Neural progenitor cell (in vitro differentiated cells): ENCODE results near the gene DNAH10. TPM values are rescaled to one million over a fixed set of nuclear protein-coding genes. Genes with fewer than 3 reads are reported as not detected.

ENCODE experiments used
- DNase-seq: peaks from one replicate; pipeline ENCODE4 v3.0.0-alpha.2; 2016; ENCODE audit warnings: low spot score
- H2AFZ ChIP-seq: fragments of 200-600 bp; sonication (generic); replicated peaks from 2 replicates; pipeline ENCODE4 v1.6.1; 2016; ENCODE audit warnings: antibody characterized with exemption
- H3F3A ChIP-seq: fragments of 200-600 bp; sonication (generic); 2 replicates; pipeline ENCODE4 v1.6.1; 2016; ENCODE audit warnings: antibody characterized with exemption, low read depth
- H3K27ac ChIP-seq: fragments of 200-600 bp; sonication (generic); 2 replicates; pipeline ENCODE4 v1.5.1; 2016; ENCODE audit warnings: mild to moderate bottlenecking
- H3K27me3 ChIP-seq: fragments of 200-600 bp; sonication (generic); 2 replicates; pipeline ENCODE4 v1.6.1; 2016; ENCODE audit warnings: mild to moderate bottlenecking, moderate library complexity
- H3K36me3 ChIP-seq: fragments of 200-600 bp; sonication (generic); 2 replicates; pipeline ENCODE4 v1.5.1; 2016
- H3K4me1 ChIP-seq: fragments of 200-600 bp; sonication (generic); 2 replicates; pipeline ENCODE4 v1.6.1; 2016; ENCODE audit warnings: mixed run types
- H3K4me2 ChIP-seq: fragments of 200-600 bp; sonication (generic); 2 replicates; pipeline ENCODE4 v1.6.1; 2016
- H3K4me3 ChIP-seq: fragments of 200-600 bp; sonication (generic); 2 replicates; pipeline ENCODE4 v1.5.1; 2016
- H3K79me2 ChIP-seq: fragments of 200-600 bp; sonication (generic); 2 replicates; pipeline ENCODE4 v1.6.1; 2016; ENCODE audit warnings: low read depth
- H3K9ac ChIP-seq: fragments of 200-600 bp; sonication (generic); 2 replicates; pipeline ENCODE4 v1.6.1; 2016
- H3K9me3 ChIP-seq: fragments of 200-600 bp; sonication (generic); 2 replicates; pipeline ENCODE4 v1.5.1; 2016; ENCODE audit warnings: low read depth
- H4K20me1 ChIP-seq: fragments of 200-600 bp; sonication (generic); 2 replicates; pipeline ENCODE4 v1.6.1; 2016; ENCODE audit warnings: low read depth
- H3K27ac Mint-ChIP-seq: 3 replicates; pipeline ENCODE4 v1.8.0; 2021; ENCODE audit warnings: mixed read lengths
- H3K27me3 Mint-ChIP-seq: 2 replicates; pipeline ENCODE4 v1.8.0; 2022; ENCODE audit warnings: low read depth, mild to moderate bottlenecking, inconsistent platforms, moderate library complexity, mixed read lengths; ENCODE audit not compliant: insufficient read depth
- H3K36me3 Mint-ChIP-seq: 3 replicates; pipeline ENCODE4 v1.8.0; 2021; ENCODE audit warnings: mixed read lengths
- H3K4me1 Mint-ChIP-seq: 3 replicates; pipeline ENCODE4 v1.8.0; 2021; ENCODE audit warnings: mixed read lengths
- H3K4me3 Mint-ChIP-seq: 3 replicates; pipeline ENCODE4 v1.8.0; 2021; ENCODE audit warnings: mild to moderate bottlenecking, moderate library complexity, mixed read lengths
- H3K9me3 Mint-ChIP-seq: 3 replicates; pipeline ENCODE4 v1.8.0; 2020; ENCODE audit warnings: mixed read lengths
- EZH2 ChIP-seq: fragments of 200-600 bp; sonication (generic); IDR thresholded peaks from 2 replicates; pipeline ENCODE4 v1.6.1; 2017; ENCODE audit warnings: antibody characterized with exemption, mild to moderate bottlenecking, moderate library complexity
- EZH2phosphoT487 ChIP-seq: fragments of 200-600 bp; sonication (generic); IDR thresholded peaks from 2 replicates; pipeline ENCODE4 v1.6.1; 2017; ENCODE audit warnings: antibody characterized with exemption
- total RNA-seq: library from RNA; depleted of rRNA; stranded (reverse); fragments of >200 nt; gene quantifications from 2 replicates; pipeline ENCODE4 v1.2.3, GENCODE V29; 2015; ENCODE audit warnings: low replicate concordance
- TF ChIP-seq, protein P1 (sequence below): fragments of 200-600 bp; sonication (generic); IDR thresholded peaks from 2 replicates; pipeline ENCODE4 v1.5.1; 2017; ENCODE audit warnings: antibody characterized with exemption, mild to moderate bottlenecking

DNAH10 gene
- total RNA-seq, 1 donor from 2014 or later: 0.26 TPM

DNA sequence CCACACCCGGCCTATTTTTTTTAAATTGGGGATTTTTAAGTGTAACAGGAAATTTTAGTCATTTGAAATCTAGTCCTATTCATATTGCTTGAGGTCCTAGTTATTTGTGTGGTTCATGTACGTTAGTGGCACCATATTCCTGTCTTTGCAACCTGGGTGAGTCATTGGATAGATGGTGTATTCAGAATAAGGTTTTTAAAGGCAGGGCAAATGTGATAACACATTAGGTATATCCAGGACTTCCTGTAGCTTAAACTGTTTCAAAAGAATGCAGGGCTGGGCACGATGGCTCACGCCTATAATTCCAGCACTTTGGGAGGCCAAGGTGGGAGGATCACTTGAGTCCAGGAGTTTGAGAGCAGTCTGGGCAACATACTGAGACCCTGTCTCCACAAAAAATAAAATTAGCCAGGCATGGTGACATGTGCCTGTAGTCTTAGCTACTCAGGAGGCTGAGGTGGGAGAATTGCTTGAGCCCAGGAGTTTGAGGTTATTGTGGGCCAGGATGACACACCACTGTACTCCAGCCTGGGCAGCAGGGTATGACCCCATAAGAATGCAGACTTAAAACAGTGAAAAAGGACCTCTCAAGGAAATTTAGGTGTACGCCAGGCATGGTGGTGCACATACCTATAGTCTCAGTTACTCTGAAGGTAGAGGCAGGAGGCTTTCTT lies 41.8 kb upstream of the DNAH10 start:
- Histone ChIP-seq H3K9me3 (no peaks in the 10 kb centered on the region), H3K4me3 (no peak overlapping the region), H3K79me2 (peaks cover 31% of the 10 kb centered on the region), H3K36me3 (peaks cover 4% of the 10 kb centered on the region), H2AFZ (no peak overlapping the region), H3K9ac (no peak overlapping the region), H3F3A (no peaks in the 10 kb centered on the region), H3K4me1 (no peaks in the 10 kb centered on the region), H3K4me2 (no peak overlapping the region), H4K20me1 (peaks cover 17% of the 10 kb centered on the region), H3K27me3 (no peaks in the 10 kb centered on the region), H3K27ac (no peak overlapping the region)
- H3K36me3 Mint-ChIP-seq: peaks cover 5% of the 10 kb centered on the region
- no peak overlapping the region for H3K4me3 Mint-ChIP-seq
- no peaks in the 10 kb centered on the region for H3K9me3 Mint-ChIP-seq
- H3K4me1 Mint-ChIP-seq: no peaks in the 10 kb centered on the region
- TF ChIP-seq EZH2 (no peak), EZH2phosphoT487 (no peak)
- TF ChIP-seq, protein P1, sequence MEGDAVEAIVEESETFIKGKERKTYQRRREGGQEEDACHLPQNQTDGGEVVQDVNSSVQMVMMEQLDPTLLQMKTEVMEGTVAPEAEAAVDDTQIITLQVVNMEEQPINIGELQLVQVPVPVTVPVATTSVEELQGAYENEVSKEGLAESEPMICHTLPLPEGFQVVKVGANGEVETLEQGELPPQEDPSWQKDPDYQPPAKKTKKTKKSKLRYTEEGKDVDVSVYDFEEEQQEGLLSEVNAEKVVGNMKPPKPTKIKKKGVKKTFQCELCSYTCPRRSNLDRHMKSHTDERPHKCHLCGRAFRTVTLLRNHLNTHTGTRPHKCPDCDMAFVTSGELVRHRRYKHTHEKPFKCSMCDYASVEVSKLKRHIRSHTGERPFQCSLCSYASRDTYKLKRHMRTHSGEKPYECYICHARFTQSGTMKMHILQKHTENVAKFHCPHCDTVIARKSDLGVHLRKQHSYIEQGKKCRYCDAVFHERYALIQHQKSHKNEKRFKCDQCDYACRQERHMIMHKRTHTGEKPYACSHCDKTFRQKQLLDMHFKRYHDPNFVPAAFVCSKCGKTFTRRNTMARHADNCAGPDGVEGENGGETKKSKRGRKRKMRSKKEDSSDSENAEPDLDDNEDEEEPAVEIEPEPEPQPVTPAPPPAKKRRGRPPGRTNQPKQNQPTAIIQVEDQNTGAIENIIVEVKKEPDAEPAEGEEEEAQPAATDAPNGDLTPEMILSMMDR: no peak
- no peak for DNase-seq
- no peak overlapping the region for H3K27ac Mint-ChIP-seq
- H3K27me3 Mint-ChIP-seq: no peaks in the 10 kb centered on the region

DNA sequence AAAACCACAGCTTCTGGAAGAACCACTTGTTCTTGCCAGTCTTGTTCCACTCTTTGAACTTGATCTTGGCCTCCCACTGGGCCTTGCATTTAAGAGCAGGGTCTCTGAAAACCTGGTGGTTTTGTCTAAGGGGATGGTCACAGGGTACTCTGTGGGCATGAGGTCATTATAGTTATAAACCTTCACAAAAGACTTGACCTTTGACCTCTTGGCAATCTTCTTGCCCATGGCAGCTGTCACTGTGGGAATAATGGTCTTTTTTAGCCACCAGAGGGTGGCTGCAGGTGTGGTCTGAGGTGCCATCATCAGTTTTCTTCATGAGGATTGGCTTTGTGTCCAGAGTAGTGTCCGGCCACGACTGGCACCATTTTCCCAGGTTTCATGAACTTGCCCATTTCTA lies 40.9 kb upstream of the DNAH10 start:
- no peak overlapping the region for H3K27ac Mint-ChIP-seq
- Histone ChIP-seq H4K20me1 (peaks cover 17% of the 10 kb centered on the region), H3K27ac (no peak overlapping the region), H2AFZ (no peak overlapping the region), H3K27me3 (no peaks in the 10 kb centered on the region), H3K4me3 (no peak overlapping the region), H3K4me1 (no peaks in the 10 kb centered on the region), H3K4me2 (no peak overlapping the region), H3K9me3 (no peaks in the 10 kb centered on the region), H3F3A (no peaks in the 10 kb centered on the region), H3K9ac (no peak overlapping the region), H3K79me2 (peaks cover 22% of the 10 kb centered on the region), H3K36me3 (peaks cover 5% of the 10 kb centered on the region)
- no peak for DNase-seq
- H3K4me1 Mint-ChIP-seq: no peaks in the 10 kb centered on the region
- H3K4me3 Mint-ChIP-seq: no peak overlapping the region
- no peaks in the 10 kb centered on the region for H3K27me3 Mint-ChIP-seq
- H3K9me3 Mint-ChIP-seq: no peaks in the 10 kb centered on the region
- peaks cover 7% of the 10 kb centered on the region for H3K36me3 Mint-ChIP-seq
- TF ChIP-seq, protein P1: no peak
- TF ChIP-seq EZH2 (no peak), EZH2phosphoT487 (no peak)

DNA sequence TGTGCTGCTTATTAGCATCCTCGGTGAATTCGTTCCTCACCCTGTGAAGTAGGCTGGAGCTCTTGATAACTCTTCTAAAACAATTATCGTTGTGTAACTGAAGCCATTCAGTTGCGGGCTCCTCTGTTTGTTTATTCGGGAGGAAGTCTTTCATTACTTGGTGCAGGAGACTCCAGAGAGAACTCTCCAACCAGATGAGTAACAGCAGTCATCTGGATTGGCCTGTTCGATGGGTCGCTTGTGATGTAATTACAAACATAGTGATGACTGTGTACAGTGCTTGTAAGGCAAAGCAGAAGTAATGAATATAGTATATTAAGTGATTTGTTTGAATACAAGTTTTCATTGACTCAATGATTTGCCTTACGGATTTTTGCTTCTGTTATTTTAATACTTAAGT lies 39.1 kb upstream of the DNAH10 start:
- Histone ChIP-seq H3K27ac (no peak overlapping the region), H3K4me2 (no peak overlapping the region), H3K27me3 (no peaks in the 10 kb centered on the region), H3K36me3 (peaks cover 9% of the 10 kb centered on the region), H3K9me3 (no peaks in the 10 kb centered on the region), H4K20me1 (peaks cover 12% of the 10 kb centered on the region), H3F3A (no peaks in the 10 kb centered on the region), H3K9ac (no peak overlapping the region), H2AFZ (no peak overlapping the region), H3K4me1 (no peaks in the 10 kb centered on the region), H3K4me3 (no peak overlapping the region), H3K79me2 (peaks cover 7% of the 10 kb centered on the region)
- no peak for TF ChIP-seq EZH2phosphoT487
- no peak for TF ChIP-seq EZH2
- TF ChIP-seq, protein P1: no peak
- Mint-ChIP-seq H3K9me3 (no peaks in the 10 kb centered on the region), H3K27ac (no peak overlapping the region), H3K4me1 (no peaks in the 10 kb centered on the region), H3K36me3 (peaks cover 18% of the 10 kb centered on the region), H3K27me3 (no peaks in the 10 kb centered on the region), H3K4me3 (no peak overlapping the region)
- no peak for DNase-seq
